Esophagus (tissue), 2 donors: Measurements from ENCODE around the gene SLC38A8. TPM values are rescaled to one million over a fixed set of nuclear protein-coding genes. Genes with fewer than 3 reads are reported as not detected.

Source experiments
- H3K27ac ChIP-seq, 2 donors: one replicate each; pipeline ENCODE4 v1.5.1; 2013; ENCODE audit warnings: low read depth in 2 of 2, mild to moderate bottlenecking in 2 of 2, inconsistent platforms in 1 of 2, low read length in 1 of 2, moderate library complexity in 1 of 2
- H3K27me3 ChIP-seq, 2 donors: one replicate each; pipeline ENCODE4 v1.6.1; 2013; ENCODE audit warnings: low read length in 2 of 2, control low read depth in 1 of 2, mild to moderate bottlenecking in 1 of 2; ENCODE audit not compliant: insufficient read depth in 2 of 2, control insufficient read depth in 1 of 2
- H3K36me3 ChIP-seq, 2 donors: one replicate each; pipeline ENCODE4 v1.6.1; 2013; ENCODE audit warnings: low read length in 1 of 2; ENCODE audit not compliant: control insufficient read depth in 2 of 2, insufficient read depth in 2 of 2
- H3K4me1 ChIP-seq, 2 donors: one replicate each; pipeline ENCODE4 v1.6.1; 2013; ENCODE audit warnings: low read length in 1 of 2; ENCODE audit not compliant: control insufficient read depth in 2 of 2, insufficient read depth in 2 of 2
- H3K4me3 ChIP-seq, 2 donors: one replicate each; pipeline ENCODE4 v1.5.1; 2013; ENCODE audit warnings: low read length in 2 of 2, mild to moderate bottlenecking in 2 of 2, low read depth in 1 of 2, moderate library complexity in 1 of 2
- H3K9me3 ChIP-seq, 2 donors: one replicate each; pipeline ENCODE4 v1.6.1; 2013; ENCODE audit warnings: mild to moderate bottlenecking in 2 of 2, low read depth in 1 of 2, low read length in 1 of 2, moderate library complexity in 1 of 2; ENCODE audit not compliant: control insufficient read depth in 2 of 2, insufficient read depth in 1 of 2
- WGBS, 2 donors: extraction: QIAGEN DNeasy Blood & Tissue Kit; methylation state at CpG; one replicate each; pipeline ENCODE4 v1.1.7; 2013; 5-methylcytosine and 5-hydroxymethylcytosine counted together
- polyA plus RNA-seq, 2 donors: library from polyadenylated mRNA; stranded (reverse); fragments of 200-250 nt; gene quantifications; one replicate each; pipeline ENCODE4 v1.2.3, GENCODE V29; 2013
- donor health status: healthy with polysubstance abuse.
- donor health status: Bipolar disorder and iron deficiency.

Gene SLC38A8
- polyA plus RNA-seq, 2 donors: 0.06 TPM; not detected in 1

DNA sequence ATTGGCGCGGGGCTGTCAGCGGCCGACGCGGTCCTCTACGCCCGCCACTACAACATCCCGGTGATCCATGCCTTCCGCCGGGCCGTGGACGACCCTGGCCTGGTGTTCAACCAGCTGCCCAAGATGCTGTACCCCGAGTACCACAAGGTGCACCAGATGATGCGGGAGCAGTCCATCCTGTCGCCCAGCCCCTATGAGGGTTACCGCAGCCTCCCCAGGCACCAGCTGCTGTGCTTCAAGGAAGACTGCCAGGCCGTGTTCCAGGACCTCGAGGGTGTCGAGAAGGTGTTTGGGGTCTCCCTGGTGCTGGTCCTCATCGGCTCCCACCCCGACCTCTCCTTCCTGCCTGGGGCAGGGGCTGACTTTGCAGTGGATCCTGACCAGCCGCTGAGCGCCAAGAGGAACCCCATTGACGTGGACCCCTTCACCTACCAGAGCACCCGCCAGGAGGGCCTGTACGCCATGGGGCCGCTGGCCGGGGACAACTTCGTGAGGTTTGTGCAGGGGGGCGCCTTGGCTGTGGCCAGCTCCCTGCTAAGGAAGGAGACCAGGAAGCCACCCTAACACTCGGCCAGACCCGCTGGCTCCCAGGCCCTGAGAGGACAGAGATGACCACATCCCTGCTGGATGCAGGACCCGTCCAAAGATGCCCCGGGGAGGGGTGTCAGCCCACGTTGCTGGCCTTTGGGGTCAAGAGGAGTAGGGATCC is 77.0 kb downstream of the SLC38A8 start:
- Histone ChIP-seq H3K9me3 (no peaks in the 10 kb centered on the region), H3K4me3 (no peak overlapping the region), H3K27me3 (no peaks in the 10 kb centered on the region), H3K27ac (no peak overlapping the region), H3K36me3 (peaks cover 0 to 20% of the 10 kb centered on the region in 2 donors), H3K4me1 (no peaks in the 10 kb centered on the region)
- 89 to 90% methylated on average over 29 to 36 of the region's 36 CpGs for WGBS, 2 donors

DNA sequence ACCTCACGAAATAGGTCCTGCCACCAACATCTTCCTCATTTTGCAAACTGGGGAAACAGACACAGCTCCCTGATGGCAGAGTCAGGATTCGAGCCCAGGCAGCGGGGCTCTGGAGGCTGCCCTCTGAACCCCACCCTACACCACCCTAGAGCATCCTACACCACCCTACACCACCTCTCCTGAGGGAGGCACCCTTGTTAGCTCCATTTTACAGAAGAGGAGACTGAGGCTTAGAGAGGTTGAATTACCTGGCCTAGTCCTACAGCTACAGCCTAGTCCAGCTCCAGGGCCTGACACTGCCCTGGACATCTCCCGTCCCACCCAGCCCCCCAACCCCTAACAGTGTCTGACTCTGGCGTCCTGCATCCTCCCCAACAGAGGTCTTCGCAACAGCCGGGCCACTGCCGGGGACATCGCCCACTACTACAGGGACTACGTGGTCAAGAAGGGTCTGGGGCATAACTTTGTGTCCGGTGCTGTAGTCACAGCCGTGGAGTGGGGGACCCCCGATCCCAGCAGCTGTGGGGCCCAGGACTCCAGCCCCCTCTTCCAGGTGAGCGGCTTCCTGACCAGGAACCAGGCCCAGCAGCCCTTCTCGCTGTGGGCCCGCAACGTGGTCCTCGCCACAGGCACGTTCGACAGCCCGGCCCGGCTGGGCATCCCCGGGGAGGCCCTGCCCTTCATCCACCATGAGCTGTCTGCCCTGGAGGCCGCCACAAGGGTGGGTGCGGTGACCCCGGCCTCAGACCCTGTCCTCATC is 77.7 kb downstream of the SLC38A8 start:
- WGBS, 2 donors: 92 to 97% methylated on average over 20 to 26 of the region's 26 CpGs
- Histone ChIP-seq H3K4me3 (no peak overlapping the region), H3K4me1 (no peaks in the 10 kb centered on the region), H3K9me3 (no peaks in the 10 kb centered on the region), H3K27ac (no peak overlapping the region), H3K36me3 (peaks cover 0 to 24% of the 10 kb centered on the region in 2 donors), H3K27me3 (no peaks in the 10 kb centered on the region)

DNA sequence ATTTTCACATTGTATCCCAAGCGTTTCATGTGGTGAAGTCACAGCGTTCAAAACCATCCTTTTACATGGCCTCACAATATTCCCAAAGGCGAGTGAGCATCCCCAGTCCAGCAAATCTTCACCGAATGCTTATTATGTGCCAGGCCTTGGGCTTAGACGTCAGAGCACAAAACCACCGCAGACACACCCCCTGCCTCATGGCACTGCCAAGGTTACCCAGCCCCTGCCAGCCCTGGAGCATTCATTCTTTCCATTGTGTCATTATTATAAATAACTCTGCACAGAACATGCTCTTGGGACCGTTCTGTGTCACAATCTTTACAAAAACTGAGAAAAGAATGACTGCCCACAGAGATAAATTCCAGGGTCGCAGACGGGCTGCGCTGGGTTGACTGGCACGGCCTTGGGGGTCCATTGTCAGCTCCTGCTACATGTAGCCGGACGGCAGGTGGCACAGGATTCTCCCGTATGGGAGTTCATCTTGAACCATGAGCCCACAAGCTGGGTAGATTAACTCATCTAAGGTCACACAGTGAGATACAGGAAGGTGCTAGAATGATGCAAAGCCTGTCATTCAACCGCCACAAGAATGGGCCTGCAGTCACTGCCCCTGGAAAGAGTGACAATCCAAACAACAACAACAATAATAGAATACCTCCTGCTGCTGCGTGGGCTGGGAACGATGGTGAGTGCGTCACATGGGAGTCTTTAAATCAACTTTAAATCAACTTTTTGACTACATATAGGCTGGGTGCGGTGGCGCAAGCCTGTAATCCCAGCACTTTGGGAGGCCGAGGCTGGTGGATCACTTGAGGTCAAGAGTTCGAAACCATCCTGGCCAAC is 79.1 kb downstream of the SLC38A8 start:
- Histone ChIP-seq H3K27ac (no peak overlapping the region), H3K9me3 (no peaks in the 10 kb centered on the region), H3K36me3 (peaks cover 5 to 24% of the 10 kb centered on the region in 2 donors), H3K27me3 (no peaks in the 10 kb centered on the region), H3K4me1 (no peaks in the 10 kb centered on the region), H3K4me3 (no peak overlapping the region)
- 82 to 86% methylated on average over 22 of the region's 22 CpGs for WGBS, 2 donors

DNA sequence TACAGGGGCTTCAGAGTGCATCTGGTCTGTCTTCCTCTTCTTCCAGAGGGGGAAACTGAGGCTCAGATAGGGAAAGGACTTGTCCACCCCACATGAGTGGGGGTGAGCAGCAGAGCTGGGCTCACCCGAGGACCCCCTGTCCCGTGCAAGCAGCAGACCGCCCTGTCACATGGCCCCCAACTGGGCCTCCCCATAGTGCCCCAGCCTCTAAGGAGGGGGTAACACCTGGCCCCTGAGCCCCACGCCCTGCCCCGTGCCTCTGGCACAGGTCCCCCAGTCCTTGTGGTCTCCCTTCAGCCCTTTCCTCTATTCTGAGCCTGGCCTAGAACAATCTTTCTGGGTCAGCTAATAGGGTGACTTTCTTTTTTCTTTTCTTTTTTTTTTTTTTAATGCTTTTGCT is 81.0 kb downstream of the SLC38A8 start:
- H3K27ac ChIP-seq: no peak overlapping the region
- H3K4me1 ChIP-seq: no peaks in the 10 kb centered on the region
- H3K4me3 ChIP-seq: no peak overlapping the region
- peaks cover 5 to 27% of the 10 kb centered on the region in 2 donors for H3K36me3 ChIP-seq
- WGBS, 2 donors: 88 to 89% methylated on average over 5 of the region's 5 CpGs
- H3K27me3 ChIP-seq: no peaks in the 10 kb centered on the region
- no peaks in the 10 kb centered on the region for H3K9me3 ChIP-seq

DNA sequence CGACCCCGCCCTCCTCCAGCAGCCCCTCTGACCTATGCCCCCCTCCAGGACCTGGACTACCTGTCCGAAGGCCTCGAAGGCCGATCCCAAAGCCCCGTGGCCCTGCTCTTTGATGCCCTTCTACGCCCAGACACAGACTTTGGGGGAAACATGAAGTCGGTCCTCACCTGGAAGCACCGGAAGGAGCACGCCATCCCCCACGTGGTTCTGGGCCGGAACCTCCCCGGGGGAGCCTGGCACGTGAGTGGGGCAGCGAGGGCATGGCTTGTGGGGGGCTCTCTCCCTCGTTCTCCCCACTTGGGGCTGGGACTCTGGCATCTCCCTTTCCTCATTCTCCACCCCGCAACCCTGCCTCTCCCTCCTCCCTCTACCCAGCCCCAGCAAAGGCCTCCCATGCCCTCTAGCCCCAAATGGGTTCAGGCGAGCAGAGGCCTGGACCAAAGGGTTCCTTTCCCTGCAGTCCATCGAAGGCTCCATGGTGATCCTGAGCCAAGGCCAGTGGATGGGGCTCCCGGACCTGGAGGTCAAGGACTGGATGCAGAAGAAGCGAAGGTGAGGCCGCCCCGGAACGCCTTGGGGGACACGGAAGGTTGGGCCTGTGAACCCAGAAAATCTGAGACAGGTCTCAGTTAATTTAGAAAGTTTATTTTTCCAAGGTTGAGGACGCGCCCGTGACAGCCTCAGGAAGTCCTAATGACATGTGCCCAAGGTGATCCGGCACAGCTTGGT is 81.9 kb downstream of the SLC38A8 start:
- H3K4me3 ChIP-seq: no peak overlapping the region
- WGBS, 2 donors: 88 to 93% methylated on average over 28 to 29 of the region's 29 CpGs
- peaks cover 5 to 26% of the 10 kb centered on the region in 2 donors for H3K36me3 ChIP-seq

More for the DNA sequence above, 81.9 kb downstream of the SLC38A8 start:
- Histone ChIP-seq H3K27me3 (no peaks in the 10 kb centered on the region), H3K4me1 (no peaks in the 10 kb centered on the region), H3K9me3 (no peaks in the 10 kb centered on the region), H3K27ac (no peak overlapping the region)

Other genes starting within 250 kb of the SLC38A8 start
- gene HSBP1, start 234.8 kb downstream of the SLC38A8 start, polyA plus RNA-seq: 10 to 100 TPM; 46.2 to 80.6 TPM
- gene MLYCD, start 143.7 kb downstream of the SLC38A8 start, polyA plus RNA-seq: 1 to 10 TPM; 1.6 to 2.4 TPM
- gene OSGIN1, start 89.6 kb downstream of the SLC38A8 start, polyA plus RNA-seq: 1 to 10 TPM; 6.0 to 8.3 TPM
- not detected for gene NECAB2, start 74.6 kb downstream of the SLC38A8 start, polyA plus RNA-seq
- 10 to 100 TPM; 23.1 to 25.6 TPM for gene MBTPS1, start 74.1 kb upstream of the SLC38A8 start, polyA plus RNA-seq
- 1 to 10 TPM; 6.3 to 9.7 TPM for gene HSDL1, start 102.4 kb upstream of the SLC38A8 start, polyA plus RNA-seq
- gene DNAAF1, start 102.5 kb upstream of the SLC38A8 start, polyA plus RNA-seq: under 1 TPM; 0.20 to 0.39 TPM
- 10 to 100 TPM; 29.1 to 64.4 TPM for gene TAF1C, start 144.3 kb upstream of the SLC38A8 start, polyA plus RNA-seq
- gene ADAD2, start 148.4 kb upstream of the SLC38A8 start, polyA plus RNA-seq: 10 to 100 TPM in 1 of 2 donors, 1 to 10 TPM in 1; 3.6 to 11.5 TPM
- gene KCNG4, start 197.2 kb upstream of the SLC38A8 start, polyA plus RNA-seq: not detected